GM03348 (cell line): ENCODE measurements around the gene ARL5C.
"Not testable (repeated sequence)": the region's sequence is repeated elsewhere in the genome, so short reads cannot be mapped to it uniquely, and the experiment has no call there.

Experiments
- DNase-seq: peaks from one replicate; pipeline ENCODE4 v3.0.0; 2012; ENCODE audit warnings: low spot score

Gene ARL5C

DNA sequence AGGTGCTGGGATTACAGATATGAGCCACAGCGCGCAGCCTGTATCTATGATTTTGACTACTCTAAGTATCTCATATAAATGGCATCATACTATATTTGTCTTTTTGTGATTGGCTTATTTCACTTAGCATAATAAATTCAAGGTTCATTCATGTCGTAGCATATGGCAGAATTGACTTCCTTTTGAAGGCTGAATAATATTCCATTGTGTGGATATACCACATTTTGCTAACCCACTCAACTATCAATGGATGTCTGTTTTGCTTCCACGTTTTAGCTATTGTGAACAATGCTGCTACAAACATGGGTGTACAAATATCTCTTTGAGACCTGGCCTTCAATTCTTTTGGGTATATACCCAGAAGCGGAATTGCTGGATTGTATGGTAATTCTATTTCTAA lies 24.7 kb downstream of the ARL5C start:
- DNase-seq = no peak

DNA sequence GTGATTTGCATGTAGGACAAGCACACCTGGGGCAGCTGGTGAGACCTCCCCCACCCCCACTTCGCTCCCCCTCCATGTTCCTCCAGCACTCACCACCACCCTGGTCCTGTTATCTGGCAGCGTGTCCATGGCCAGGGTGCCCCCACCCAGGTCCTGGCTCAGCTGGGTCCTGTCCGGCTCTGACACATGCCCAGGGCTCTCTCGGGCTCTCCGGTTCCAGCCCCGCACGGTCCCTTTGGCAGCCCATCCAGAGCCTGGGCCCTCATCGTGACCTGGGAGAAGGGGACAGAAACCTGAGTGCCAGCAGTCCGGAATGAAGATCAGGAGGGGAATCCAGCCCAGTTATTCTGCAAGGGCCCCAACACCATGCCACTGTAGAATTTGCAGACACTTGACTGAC lies 26.4 kb downstream of the ARL5C start:
- DNase-seq = no peak

DNA sequence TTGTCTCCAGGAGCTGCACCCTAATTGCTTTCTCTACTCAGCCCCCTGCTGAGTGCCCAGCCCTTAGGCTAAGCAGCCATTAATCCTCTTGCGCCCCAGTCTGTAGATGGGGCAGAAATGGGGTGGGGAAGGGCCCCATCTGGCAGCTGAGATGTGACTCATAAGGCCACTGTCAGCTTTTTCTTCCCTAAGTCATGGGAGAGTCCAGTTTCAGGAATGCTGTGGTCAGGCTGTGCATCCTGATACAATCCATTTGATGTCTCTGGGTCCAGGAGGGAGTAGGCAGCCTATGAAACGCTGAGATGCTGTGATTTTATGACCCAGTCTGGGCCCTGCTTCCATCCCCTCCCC lies 26.8 kb downstream of the ARL5C start:
- DNase-seq = peak; percentile 91

DNA sequence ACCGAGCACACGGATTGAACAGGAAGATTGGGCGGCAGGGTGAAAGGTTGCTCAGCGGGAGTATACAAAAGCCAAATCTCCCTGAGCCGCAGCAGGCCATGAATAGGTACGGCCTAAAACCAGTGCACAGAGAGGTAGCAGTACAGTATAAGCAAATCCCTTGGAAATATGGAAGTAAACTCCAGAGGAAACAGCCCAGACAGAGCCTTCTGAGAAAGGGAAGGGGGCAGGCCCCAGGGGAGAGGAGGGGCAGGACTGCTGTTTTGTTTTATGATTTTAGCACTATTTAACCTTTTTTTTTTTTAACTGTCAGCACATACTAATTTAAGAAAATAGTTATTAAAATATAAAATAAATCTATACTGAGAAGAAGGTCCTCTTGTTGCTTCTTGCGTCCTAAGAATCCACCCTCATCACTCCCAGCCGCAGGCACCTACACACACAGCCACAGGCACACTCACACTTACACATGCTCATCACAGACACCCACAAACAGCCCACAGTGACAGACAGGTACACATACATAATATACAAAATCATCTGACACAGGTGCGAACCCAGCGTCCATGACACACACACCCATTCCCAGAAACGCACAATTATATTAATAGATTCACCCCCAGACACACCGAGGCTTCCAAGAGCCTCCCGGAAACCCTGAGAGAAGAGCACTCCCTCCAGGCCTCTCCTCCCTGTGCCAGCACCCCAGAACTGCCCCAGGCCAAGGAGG lies 27.4 kb downstream of the ARL5C start:
- DNase-seq = no peak

DNA sequence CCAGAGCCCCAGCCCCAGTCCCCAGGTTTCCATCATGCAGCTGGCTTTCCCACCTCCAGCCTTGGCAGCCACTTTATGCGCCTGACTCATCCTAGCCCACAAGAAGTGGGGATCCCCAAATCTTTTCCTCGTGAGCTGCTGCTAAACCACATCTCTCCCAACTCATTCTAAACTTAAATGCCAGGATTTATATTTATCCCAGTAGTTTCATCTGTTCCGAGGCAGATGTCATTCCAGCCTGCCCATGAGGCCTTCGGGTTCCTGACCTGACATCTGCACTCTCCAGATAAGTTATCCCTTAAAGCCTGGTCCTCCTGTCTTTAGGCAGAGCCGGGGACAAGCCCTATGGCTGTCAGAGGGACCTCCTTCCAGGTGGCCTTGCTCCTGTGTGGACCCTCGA lies 31.1 kb downstream of the ARL5C start:
- DNase-seq = no peak

DNA sequence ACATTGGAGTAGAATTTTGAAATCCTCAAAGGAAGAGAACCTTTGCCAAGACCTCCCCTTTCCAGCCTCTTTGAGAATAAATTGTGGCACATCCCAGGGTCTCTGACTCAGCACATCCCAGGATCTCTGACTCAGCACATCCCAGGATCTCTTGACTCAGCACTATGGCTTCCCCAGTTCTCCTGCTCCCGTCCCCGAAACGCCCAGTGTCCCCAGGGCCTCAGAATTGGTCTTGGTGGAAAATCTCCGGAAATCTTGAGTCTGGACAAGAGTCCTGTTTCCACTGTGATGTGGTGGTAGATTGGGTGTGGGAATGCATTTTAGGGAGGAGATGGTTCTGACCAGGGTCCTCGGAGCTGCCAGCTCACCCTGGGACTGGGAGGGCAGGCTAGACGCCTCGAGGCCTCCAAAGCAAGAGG lies 33.8 kb downstream of the ARL5C start:
- peak; percentile 81 for DNase-seq

DNA sequence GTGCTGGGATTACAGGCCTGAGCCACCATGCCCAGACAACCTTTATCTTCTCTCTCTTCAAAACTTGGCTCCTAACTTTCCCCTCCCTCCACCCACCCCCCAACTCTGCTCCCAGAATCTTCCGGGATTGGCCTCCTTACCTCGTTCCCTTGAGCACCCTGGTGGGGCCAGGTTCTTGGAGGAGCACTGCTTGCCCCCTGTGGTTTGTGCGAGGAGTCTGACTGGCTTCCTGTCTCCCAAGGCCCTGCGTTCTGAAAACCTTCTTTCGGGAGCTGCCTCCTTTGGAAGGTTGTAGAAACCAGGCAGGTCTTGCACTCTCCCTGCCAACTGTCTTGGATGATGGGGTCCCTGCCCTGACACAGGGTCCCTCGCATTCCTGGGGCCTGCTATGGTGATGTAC lies 34.3 kb downstream of the ARL5C start:
- no peak for DNase-seq

DNA sequence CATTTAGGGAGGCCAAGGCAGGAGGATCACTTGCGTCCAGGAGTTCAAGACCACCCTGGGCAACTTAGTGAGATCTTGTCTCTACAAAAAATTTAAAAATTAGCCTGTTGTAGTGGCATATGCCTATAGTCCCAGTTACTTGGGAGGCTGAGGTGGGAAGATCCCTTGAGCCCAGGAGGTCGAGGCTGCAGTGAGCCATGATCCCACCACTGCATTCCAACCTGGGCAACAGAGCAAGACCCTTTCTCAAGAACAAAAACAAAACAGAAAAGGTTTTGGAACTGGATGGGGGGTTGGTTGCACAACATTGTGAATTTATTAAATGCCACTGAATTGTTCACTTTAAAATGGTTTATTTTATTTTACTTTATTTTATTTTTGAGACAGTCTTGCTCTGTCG lies 35.8 kb downstream of the ARL5C start:
- DNase-seq = no peak

DNA sequence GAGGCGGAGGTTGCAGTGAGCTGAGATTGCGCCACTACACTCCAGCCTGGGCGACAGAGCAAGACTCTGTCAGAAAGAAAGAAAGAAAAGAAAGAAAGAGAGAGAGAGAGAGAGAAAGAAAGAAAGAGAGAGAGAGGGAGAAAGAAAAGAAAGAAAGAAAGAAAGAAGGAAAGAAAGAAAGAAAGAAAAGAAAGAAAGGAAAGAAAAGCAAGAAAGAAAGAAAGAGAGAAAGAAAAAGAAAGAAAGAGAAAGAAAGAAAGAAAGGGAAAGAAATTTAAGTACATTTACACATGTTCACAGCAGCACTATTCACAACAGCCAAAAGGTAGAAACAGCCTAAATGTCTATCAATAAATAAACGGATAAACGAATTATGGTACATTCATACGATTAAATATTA lies 36.4 kb downstream of the ARL5C start:
- DNase-seq = not testable (repeated sequence)

DNA sequence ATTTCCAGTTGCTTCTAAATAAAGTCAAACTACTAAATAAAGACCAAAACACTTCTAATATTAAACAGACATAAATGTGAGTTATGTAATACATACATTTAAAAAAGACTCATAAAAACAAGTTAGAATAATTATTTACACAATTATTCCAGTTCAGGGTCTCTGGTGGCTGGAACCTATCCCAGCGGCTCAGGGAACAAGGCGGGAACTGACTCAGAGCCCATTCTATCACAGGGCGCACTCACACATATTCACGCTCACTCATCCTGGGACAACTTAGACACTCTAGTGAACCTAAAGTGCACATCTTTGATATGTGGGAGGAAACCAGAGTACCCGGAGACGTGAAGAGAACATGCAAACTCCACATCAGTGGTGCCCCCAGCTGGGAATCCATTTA lies 39.5 kb downstream of the ARL5C start:
- DNase-seq = no peak

DNA sequence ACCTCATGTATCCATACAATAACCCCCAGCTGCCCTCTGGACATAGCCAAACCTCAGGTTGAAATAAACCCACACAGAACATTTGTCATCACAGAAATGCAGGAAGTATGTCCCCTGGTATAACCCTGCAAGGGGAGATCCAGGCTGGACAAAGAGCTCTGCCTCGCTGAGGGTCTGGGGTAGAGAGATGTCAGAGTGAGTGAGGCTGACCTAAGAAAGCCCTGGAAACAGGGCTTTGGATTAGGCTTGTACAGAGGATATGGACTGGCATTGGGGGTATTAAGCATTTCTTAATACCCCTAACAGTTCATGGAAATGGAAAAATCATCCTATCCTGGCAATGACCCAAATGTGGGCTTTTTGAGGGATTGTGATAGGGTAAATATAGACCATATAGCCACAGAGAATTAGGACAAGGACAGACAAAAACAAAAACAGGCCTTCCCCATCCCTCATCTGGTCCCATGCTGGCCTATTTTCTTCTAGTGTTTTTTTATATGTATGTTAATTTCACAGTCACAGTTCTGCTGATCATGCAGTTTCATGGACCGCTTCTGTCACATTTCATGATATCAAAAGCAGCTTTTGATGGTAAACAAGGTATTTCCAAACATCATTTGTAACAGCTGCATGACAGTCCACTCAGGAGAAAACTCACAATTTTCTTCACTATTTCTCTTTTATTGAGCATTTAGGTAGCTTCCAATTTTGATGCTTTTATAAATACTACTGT lies 40.7 kb downstream of the ARL5C start:
- DNase-seq = no peak

DNA sequence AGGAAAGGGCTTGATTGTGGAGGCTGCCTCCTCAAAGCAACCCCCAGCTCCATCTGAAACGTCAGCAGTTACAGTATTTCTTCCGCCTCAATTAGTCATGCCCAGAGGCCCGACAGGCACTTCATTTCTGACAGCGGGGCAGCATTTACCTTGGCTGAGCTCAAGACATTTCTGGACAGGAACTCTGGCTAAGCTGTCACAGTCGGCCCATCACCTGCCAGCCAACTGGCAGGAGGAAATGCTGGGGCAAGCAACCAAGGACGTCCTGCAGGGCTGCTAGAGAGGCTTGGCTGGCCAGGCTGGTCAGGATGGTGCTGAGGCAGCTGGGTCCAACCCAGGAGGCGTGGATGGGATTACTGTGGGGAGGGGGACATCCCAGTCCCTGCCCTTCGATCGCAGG lies 42.3 kb downstream of the ARL5C start:
- no peak for DNase-seq

DNA sequence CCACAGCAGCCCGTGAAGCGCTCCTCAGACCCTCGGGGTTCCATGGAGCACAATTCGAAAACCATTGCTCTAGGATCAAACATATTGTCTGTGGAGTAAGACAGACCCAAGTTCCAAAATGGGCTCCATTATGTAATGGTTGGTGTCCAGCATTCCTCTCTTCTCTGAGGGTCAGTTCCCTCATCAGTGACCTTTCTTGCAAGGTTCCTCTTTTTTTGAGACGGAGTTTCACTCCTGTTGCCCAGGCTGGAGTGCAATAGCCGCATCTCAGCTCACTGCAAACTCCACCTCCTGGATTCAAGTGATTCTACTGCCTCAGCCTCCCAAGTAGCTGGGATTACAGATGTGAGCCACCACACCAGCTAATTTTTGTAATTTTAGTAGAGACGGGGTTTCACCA lies 43.0 kb downstream of the ARL5C start:
- DNase-seq = no peak

DNA sequence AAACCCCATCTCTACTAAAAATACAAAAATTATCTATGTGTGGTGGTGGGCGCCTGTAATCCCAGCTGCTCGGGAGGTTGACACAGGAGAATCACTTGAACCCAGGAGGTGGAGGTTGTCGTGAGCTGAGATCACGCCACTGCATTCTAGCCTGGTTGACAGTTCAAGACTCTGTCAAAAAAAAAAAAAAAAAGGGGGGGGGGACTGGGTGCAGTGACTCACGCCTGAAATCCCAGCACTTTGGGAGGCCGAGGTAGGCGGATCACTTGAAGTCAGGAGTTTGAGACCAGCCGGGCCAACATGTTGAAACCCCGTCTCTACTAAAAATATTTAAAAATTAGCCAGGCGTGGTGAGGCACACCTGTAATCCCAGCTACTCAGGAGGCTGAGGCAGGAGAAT lies 44.0 kb downstream of the ARL5C start:
- not testable (repeated sequence) for DNase-seq

DNA sequence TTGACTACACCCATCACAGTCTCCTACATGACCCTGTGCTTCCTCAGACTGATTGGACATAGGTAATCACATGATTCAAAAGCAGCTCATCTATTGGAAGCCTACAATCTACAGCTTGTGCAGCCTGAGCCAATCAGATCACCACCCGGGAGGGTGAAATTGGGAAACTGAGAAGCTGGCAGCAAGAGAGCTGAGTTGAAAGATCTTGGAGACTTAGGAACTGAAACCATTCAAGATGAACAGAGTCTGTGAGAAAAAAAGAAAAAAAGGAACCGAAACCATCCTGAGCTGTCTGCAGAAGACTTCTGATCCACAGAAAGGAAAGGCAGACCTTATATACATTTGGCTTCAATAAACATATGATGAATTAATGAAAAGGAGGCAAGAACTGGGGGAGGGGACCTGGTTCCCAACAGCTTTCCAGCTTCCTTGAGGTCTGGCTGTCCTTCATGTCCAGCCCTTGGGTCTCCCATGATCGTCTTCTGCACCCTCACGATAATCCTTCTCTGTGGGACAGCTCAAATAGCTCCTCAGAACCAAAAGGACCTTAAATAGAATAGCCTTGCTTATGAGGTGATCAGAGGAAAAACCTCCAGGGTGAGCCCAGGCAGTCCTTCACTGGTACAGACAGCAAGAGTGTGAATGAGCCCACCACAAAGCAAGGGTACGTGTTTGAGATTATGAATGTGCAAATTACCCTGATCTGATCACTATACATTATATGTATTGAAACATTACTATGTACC lies 47.1 kb downstream of the ARL5C start:
- DNase-seq = no peak

DNA sequence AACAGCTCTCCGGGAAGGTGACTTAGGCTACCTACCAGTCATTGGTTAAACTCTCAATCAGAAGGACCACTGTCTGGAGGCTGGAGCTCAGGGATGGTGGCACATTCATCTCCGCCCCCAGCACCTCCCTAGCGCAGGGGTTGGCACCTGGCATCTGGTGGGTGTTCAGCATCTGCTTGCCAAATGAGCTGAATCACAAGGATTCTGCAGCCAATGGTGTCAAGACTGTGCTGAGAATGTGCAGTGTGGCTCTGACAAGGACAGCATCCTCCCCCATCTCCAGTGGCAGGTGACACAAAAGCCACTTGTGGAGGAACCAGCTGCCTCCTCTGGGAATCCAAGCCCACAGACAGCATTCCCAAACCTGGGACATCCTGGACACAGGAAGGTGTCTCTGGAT lies 49.7 kb downstream of the ARL5C start:
- no peak for DNase-seq

DNA sequence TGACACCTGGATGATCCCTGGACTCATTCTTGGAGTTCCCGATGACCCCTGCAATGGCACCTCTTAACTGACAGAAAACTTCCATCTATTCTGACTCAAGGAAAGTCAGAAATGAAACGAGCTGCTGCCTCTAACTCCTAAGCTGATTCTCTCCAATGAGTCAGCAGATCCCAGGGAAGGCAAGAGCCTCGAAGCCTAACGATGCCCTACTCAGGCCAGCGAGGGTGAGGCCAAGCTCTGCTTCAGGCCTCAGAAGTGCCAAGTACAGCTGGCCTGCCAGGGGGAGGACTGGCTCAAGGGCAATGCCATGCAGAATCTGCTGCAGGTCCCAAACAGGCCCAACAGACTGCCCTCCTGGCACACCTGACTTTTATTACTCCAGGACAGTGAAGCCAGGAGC lies 50.8 kb downstream of the ARL5C start:
- peak; percentile 74 for DNase-seq

DNA sequence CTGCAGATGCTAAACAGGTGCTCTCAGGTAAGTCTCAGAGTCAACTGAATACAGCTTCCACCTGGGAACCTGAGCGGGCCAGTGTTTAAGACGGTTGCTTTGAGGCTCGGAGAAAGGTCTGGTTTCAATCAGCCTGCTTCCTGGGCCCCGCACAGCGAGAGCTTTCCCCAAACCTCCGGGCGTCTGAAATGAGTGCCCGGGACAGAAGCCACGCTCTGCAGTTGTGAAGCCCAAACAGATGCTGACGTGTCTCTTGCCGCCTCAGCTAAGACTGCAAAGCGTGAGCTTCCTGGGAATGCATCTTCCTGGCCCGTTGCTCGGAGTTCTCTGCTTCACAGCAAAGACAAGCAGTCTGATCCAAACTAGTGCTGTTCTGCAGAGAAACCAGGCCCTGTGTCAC lies 51.2 kb downstream of the ARL5C start:
- peak; percentile 75 for DNase-seq

DNA sequence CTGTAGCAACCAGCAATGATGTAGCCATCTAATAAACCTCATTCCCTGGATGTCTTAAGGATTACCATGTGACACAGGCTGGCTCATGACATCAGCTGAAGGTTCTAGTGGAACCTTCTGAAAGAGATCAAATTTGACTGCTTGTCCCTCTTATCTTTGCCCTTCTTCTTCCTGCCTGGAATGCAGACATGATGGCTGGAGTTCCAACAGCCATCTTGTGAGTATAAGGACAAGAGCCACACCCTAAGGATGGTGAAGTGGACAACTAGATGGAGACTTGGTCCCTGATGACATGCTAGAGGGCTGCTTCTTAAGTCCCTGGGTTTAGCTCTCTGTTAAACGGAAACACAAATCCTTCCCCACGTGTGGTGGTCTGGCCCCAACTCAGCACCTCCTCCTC lies 52.1 kb downstream of the ARL5C start:
- DNase-seq = no peak

DNA sequence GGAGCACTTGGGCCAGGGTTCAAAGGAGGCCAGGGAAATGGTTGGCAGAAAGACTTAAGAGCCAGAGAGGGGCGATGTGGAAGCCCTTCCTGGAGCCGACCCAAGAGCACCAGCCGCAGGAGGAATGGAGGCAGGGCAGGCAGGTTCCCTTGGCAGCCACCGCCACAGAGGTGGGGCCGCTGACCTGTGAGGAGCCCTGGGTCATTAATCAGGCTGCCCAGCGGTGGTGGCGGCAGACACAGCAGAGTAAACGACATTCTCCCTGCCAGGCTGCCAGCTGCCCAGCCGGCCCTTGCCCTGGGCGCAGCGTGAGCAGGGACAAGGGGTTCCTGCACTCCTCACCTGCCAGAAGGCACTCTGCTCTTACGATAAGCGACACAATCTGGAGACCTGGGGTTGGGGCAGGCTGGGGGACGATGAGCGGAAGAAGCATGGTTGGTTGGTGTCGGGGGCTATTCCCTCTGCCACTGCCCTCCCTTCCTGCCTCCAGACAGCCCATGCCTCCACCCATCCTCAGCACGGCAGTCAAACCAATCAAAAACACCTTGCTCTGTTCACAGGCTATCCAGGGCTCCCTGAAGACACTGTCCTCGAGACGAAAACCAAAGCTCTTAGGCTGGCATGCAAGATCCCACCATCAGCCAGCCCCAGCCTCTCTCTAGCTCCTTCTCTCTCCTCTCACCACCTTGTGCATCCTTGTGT lies 55.4 kb downstream of the ARL5C start:
- no peak for DNase-seq

DNA sequence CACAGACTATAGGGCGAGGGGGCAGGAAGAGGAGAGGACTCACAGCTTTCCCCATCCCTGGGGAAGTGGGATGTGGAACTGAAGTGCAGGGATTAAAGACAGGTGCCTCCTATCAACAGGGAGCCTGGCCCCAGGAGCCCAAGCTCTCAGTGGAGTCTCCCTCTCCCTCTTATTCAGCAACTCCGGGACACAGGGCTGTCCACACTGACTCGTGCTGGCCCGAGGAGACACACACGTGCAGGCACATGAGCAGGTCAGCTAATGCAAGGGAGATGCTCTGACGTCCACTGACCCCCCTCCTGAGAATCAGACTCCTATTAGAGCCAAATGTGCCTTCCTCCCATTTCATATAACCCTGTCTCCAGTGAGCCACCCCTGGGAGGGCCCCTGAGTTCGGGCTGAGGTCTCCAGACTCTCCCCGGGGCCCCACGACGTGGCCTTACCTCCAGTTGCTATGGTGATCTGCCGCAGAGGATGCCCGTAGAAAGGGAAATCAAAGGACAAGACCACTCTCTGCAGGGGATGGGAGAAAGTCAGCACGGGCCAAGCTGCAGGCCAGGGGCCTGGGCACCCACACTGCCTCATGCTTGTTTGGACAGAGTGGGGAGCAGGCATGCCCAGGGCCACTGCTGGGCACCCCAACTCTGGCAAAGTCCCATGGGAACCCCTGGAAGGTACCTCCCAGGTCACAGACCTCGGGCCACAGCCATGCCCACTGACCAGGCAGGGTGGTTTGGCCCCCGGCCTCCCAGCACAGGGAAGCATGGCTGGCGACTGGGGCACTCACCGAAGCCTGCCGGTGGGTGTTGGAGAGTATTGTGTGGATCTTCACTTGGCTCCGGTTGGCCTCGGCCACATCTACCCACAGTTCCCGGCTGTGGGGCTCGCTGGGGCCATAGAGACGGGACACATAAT lies 57.2 kb downstream of the ARL5C start:
- no peak for DNase-seq

DNA sequence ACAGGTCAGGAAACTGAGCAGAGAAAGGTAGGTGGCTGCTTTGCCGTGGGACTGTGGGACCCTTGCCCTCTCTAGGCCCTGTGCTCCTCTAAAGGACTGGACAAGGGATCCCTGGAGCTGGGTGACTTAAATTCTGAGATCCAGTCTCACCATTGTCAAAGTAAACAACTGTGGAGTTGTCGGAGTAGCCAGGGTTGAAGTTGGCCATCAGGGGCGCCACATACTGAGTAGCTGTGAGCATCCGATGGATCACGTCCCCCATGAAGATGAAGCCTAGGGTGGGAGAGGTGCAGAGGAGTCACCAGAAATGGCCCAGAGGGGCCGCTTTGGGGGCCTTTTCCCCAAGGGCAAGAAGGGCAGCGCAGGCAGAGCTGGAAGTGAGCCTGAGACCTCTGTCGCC lies 58.0 kb downstream of the ARL5C start:
- DNase-seq = no peak
